ENCODE measurements around the gene CACNA1I.

GRCh38 chr22:39530692-39531331 is 39.7 kb upstream of the CACNA1I start:
- TF ChIP-seq EZH2 (IDR thresholded peaks at IDR 0.05; ENCODE audit: low read depth, unreplicated experiment) (no peak), CTCF (conservative IDR thresholded peaks at IDR 0.05; ENCODE audit: low read depth in 2 of 2) (peak; percentile 26 to 31; a peak in 2 of 4 replicates), REST (IDR thresholded peaks at IDR 0.05; ENCODE audit: unreplicated experiment) (no peak), STAT1 (IDR thresholded peaks at IDR 0.05; ENCODE audit: unreplicated experiment) (no peak), POLR2AphosphoS5 (IDR thresholded peaks at IDR 0.05; ENCODE audit: low read depth) (no peak), EZH2phosphoT487 (IDR thresholded peaks at IDR 0.05; ENCODE audit: unreplicated experiment) (no peak), ZNF462 (CRISPR knock-in tag; IDR thresholded peaks at IDR 0.05) (no peak), CREB1 (CRISPR knock-in tag; IDR thresholded peaks at IDR 0.05; ENCODE audit: low read depth) (no peak), NANOG (IDR thresholded peaks at IDR 0.05; ENCODE audit: borderline replicate concordance) (no peak), ETS1 (IDR thresholded peaks at IDR 0.05) (no peak), ZNF114 (CRISPR knock-in tag; IDR thresholded peaks at IDR 0.05) (no peak), JUNB (IDR thresholded peaks at IDR 0.05; ENCODE audit: unreplicated experiment) (no peak), ZNF331 (CRISPR knock-in tag; IDR thresholded peaks at IDR 0.05; ENCODE audit: low read depth) (no peak)

All from GM23338 (cell line).